OCI-LY1 (cell line): ENCODE measurements around the gene LONRF2.
"Not testable (repeated sequence)": the region's sequence is repeated elsewhere in the genome, so short reads cannot be mapped to it uniquely, and the experiment has no call there.

Experiments used
- H2AFZ ChIP-seq: fragments of 200-600 bp; sonication (generic), shearing (Covaris generic); 2 replicates; pipeline ENCODE4 v1.6.0; 2014; ENCODE audit warnings: antibody characterized with exemption, mild to moderate bottlenecking, low read length
- H3F3A ChIP-seq: fragments of 200-600 bp; sonication (generic), shearing (Covaris generic); 2 replicates; pipeline ENCODE4 v1.6.0; 2014; ENCODE audit warnings: mild to moderate bottlenecking, antibody characterized with exemption, low read length, moderate library complexity; ENCODE audit not compliant: insufficient read depth
- H3K27ac ChIP-seq: fragments of 200-600 bp; sonication (generic); 2 replicates; pipeline ENCODE4 v1.5.1; 2014; ENCODE audit warnings: low read length, mixed run types, mild to moderate bottlenecking, low read depth; ENCODE audit not compliant: poor library complexity, severe bottlenecking
- H3K27me3 ChIP-seq: fragments of 200-600 bp; sonication (generic); 2 replicates; pipeline ENCODE4 v1.6.0; 2014; ENCODE audit warnings: antibody characterized with exemption, mild to moderate bottlenecking, low read length, moderate library complexity; ENCODE audit not compliant: insufficient read depth
- H3K36me3 ChIP-seq: fragments of 200-600 bp; sonication (generic); 2 replicates; pipeline ENCODE4 v1.6.1; 2014; ENCODE audit warnings: mild to moderate bottlenecking, antibody characterized with exemption, low read length, moderate library complexity, mixed read lengths; ENCODE audit not compliant: insufficient read depth
- H3K4me1 ChIP-seq: fragments of 200-600 bp; sonication (generic); 2 replicates; pipeline ENCODE4 v1.5.1; 2014; ENCODE audit warnings: mild to moderate bottlenecking, low read length, moderate library complexity; ENCODE audit not compliant: insufficient read depth, severe bottlenecking
- H3K4me2 ChIP-seq: fragments of 200-600 bp; sonication (generic), shearing (Covaris generic); 2 replicates; pipeline ENCODE4 v1.6.1; 2014; ENCODE audit warnings: low read length
- H3K4me3 ChIP-seq: fragments of 200-600 bp; sonication (generic); 2 replicates; pipeline ENCODE4 v1.5.1; 2014; ENCODE audit warnings: low read length, low read depth, mild to moderate bottlenecking, mixed read lengths; ENCODE audit not compliant: poor library complexity, severe bottlenecking
- H3K79me2 ChIP-seq: fragments of 200-600 bp; shearing (Covaris generic); 2 replicates; pipeline ENCODE4 v1.6.1; 2016; ENCODE audit warnings: mixed run types, low read length, mixed read lengths; ENCODE audit not compliant: insufficient read depth
- H3K9ac ChIP-seq: fragments of 200-600 bp; sonication (generic), shearing (Covaris generic); 2 replicates; pipeline ENCODE4 v1.6.1; 2014; ENCODE audit warnings: mild to moderate bottlenecking, low read length, mixed read lengths
- H3K9me2 ChIP-seq: fragments of 200-600 bp; sonication (generic), shearing (Covaris generic); 2 replicates; pipeline ENCODE4 v1.6.1; 2014; ENCODE audit warnings: low read depth, mild to moderate bottlenecking, low read length, mixed read lengths
- H3K9me3 ChIP-seq: fragments of 200-600 bp; shearing (Covaris generic); 2 replicates; pipeline ENCODE4 v1.6.1; 2014; ENCODE audit warnings: low read length, mixed read lengths
- H4K20me1 ChIP-seq: fragments of 200-600 bp; sonication (generic), shearing (Covaris generic); 2 replicates; pipeline ENCODE4 v1.6.0; 2016; ENCODE audit warnings: mild to moderate bottlenecking, low read length; ENCODE audit not compliant: insufficient read depth
- EZH2 ChIP-seq: fragments of 200-600 bp; sonication (generic), shearing (Covaris generic); IDR thresholded peaks from 2 replicates; pipeline ENCODE4 v1.8.0; 2017; ENCODE audit warnings: borderline replicate concordance, mixed run types, mild to moderate bottlenecking, antibody characterized with exemption, low read length, moderate library complexity, mixed read lengths
- TF ChIP-seq, protein P1 (sequence below): fragments of 200-600 bp; sonication (generic), shearing (Covaris generic); IDR thresholded peaks from 2 replicates; pipeline ENCODE4 v1.5.1; 2017; ENCODE audit warnings: mild to moderate bottlenecking, antibody characterized with exemption, low read length, moderate library complexity, mixed read lengths

Gene LONRF2

GRCh38 chr2:100321866-100322820, at the start of gene LONRF2:
TSS of gene LONRF2 (minus strand) at chr2:100322501. CDS start at chr2:100322093, 408 bp downstream.
- Histone ChIP-seq H3K4me2 (no peak within 1 kb of the TSS), H3K9ac (no peak within 1 kb of the TSS), H3K9me3 (peaks cover 13% of the 10 kb centered on the region), H3K9me2 (no peaks in the 10 kb centered on the region), H3K4me1 (no peaks in the 10 kb centered on the region), H3K4me3 (no peak within 1 kb of the TSS), H3K79me2 (no peaks in the 10 kb centered on the region), H2AFZ (no peak within 1 kb of the TSS), H3K27me3 (peaks cover 11% of the 10 kb centered on the region), H3F3A (no peaks in the 10 kb centered on the region), H3K36me3 (no peaks in the 10 kb centered on the region; the same call in 1 of the 2 replicates), H4K20me1 (no peaks in the 10 kb centered on the region), H3K27ac (no peak within 1 kb of the TSS)
- no peak for TF ChIP-seq EZH2
- TF ChIP-seq, protein P1, sequence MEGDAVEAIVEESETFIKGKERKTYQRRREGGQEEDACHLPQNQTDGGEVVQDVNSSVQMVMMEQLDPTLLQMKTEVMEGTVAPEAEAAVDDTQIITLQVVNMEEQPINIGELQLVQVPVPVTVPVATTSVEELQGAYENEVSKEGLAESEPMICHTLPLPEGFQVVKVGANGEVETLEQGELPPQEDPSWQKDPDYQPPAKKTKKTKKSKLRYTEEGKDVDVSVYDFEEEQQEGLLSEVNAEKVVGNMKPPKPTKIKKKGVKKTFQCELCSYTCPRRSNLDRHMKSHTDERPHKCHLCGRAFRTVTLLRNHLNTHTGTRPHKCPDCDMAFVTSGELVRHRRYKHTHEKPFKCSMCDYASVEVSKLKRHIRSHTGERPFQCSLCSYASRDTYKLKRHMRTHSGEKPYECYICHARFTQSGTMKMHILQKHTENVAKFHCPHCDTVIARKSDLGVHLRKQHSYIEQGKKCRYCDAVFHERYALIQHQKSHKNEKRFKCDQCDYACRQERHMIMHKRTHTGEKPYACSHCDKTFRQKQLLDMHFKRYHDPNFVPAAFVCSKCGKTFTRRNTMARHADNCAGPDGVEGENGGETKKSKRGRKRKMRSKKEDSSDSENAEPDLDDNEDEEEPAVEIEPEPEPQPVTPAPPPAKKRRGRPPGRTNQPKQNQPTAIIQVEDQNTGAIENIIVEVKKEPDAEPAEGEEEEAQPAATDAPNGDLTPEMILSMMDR, result no peak

GRCh38 chr2:100367163-100367562, 44.9 kb upstream of the LONRF2 start:
- Histone ChIP-seq H3K79me2 (no peaks in the 10 kb centered on the region), H3K27ac (no peak overlapping the region), H3F3A (no peaks in the 10 kb centered on the region), H4K20me1 (no peaks in the 10 kb centered on the region), H3K9me2 (no peaks in the 10 kb centered on the region), H3K27me3 (0 out of 2 replicates have a peak, but pooled peaks cover 4% of the 10 kb centered on the region), H3K4me1 (peaks cover 5% of the 10 kb centered on the region), H3K36me3 (no peaks in the 10 kb centered on the region), H3K4me2 (no peak overlapping the region), H2AFZ (no peak overlapping the region), H3K9me3 (no peaks in the 10 kb centered on the region), H3K9ac (no peak overlapping the region), H3K4me3 (no peak overlapping the region)
- TF ChIP-seq EZH2, result no peak
- TF ChIP-seq, protein P1, result no peak

- H3K4me1 ChIP-seq, result peaks cover 5% of the 10 kb centered on the region
- no peak overlapping the region for H3K27ac ChIP-seq
- TF ChIP-seq, protein P1, result no peak
- no peak for TF ChIP-seq EZH2
- H3F3A ChIP-seq, result no peaks in the 10 kb centered on the region
- no peak overlapping the region for H3K4me3 ChIP-seq
- no peaks in the 10 kb centered on the region for H3K79me2 ChIP-seq
- H2AFZ ChIP-seq, result no peak overlapping the region
- H3K4me2 ChIP-seq, result no peak overlapping the region
- H3K9me2 ChIP-seq, result no peaks in the 10 kb centered on the region
- H3K9me3 ChIP-seq, result no peaks in the 10 kb centered on the region
- H3K36me3 ChIP-seq, result no peaks in the 10 kb centered on the region
- H3K9ac ChIP-seq, result no peak overlapping the region
- no peaks in the 10 kb centered on the region for H3K27me3 ChIP-seq
- no peaks in the 10 kb centered on the region for H4K20me1 ChIP-seq
Observed at GRCh38 chr2:100365434-100365833, 43.1 kb upstream of the LONRF2 start.

DNA sequence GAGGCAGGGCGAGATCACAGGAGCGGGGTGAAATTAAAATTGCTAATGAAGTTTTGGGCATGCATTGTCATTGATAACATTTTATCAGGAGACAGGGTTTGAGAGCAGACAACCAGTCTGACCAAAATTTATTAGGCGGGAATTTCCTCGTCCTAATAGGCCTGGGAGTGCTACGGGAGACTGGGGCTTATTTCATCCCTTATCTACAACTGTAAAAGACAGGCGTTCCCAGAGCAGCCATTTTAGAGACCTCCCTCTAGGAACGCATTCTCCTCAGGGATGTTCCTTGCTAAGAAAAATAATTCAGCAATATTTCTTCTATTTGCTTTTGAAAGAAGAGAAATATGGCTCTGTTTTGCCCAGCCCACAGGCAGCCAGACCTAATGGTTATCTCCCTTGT, 40.0 kb upstream of the LONRF2 start:
- H3K4me1 ChIP-seq, H3K4me3 ChIP-seq, H3K9me3 ChIP-seq, H4K20me1 ChIP-seq, H3K4me2 ChIP-seq, H3K9ac ChIP-seq, H3K27me3 ChIP-seq, H3K36me3 ChIP-seq, H3K9me2 ChIP-seq, H2AFZ ChIP-seq, H3K27ac ChIP-seq, H3K79me2 ChIP-seq, H3F3A ChIP-seq: not testable (repeated sequence)
